Subcutaneous adipose tissue (tissue), 4 donors: ENCODE measurements around the gene RBX1. TPM values are rescaled to one million over a fixed set of nuclear protein-coding genes. Genes with fewer than 3 reads are reported as not detected.

ENCODE experiments used
- total RNA-seq, 4 donors: library from RNA; depleted of rRNA; stranded (reverse); fragments of >200 nt; gene quantifications; one replicate each; pipeline ENCODE4 v1.1.0, GENCODE V29; 2016
- TF ChIP-seq, protein P1 (sequence below): fragments of 450-650 bp; IDR thresholded peaks from one replicate; pipeline ENCODE4 v1.5.1; 2016; ENCODE audit warnings: low read depth, mild to moderate bottlenecking, control low read depth, antibody characterized with exemption, moderate library complexity

RBX1 gene
- total RNA-seq, 4 donors from 2014 or later, result 23.5 to 65.4 (median 40.4) TPM

DNA sequence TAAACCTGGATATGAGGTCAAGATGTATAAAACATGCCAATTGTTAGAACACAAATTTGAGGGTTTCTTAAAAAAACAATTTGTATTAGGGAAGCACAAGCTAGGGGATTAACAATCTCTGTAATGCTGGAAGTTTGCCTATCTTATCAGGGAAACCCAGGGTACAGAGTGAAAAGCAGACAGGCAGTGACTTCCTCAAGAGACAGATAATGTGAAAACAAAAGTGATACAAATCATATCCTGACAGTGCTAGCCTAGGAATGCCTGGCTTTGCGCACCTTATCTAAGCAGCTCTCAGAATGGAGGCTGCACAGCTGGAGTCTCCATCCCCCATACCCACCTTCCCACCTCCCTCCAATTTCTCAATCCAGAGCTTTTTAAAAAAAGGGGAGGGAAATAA, 22.5 kb upstream of the RBX1 start:
- TF ChIP-seq, protein P1, sequence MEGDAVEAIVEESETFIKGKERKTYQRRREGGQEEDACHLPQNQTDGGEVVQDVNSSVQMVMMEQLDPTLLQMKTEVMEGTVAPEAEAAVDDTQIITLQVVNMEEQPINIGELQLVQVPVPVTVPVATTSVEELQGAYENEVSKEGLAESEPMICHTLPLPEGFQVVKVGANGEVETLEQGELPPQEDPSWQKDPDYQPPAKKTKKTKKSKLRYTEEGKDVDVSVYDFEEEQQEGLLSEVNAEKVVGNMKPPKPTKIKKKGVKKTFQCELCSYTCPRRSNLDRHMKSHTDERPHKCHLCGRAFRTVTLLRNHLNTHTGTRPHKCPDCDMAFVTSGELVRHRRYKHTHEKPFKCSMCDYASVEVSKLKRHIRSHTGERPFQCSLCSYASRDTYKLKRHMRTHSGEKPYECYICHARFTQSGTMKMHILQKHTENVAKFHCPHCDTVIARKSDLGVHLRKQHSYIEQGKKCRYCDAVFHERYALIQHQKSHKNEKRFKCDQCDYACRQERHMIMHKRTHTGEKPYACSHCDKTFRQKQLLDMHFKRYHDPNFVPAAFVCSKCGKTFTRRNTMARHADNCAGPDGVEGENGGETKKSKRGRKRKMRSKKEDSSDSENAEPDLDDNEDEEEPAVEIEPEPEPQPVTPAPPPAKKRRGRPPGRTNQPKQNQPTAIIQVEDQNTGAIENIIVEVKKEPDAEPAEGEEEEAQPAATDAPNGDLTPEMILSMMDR, result no peak

DNA sequence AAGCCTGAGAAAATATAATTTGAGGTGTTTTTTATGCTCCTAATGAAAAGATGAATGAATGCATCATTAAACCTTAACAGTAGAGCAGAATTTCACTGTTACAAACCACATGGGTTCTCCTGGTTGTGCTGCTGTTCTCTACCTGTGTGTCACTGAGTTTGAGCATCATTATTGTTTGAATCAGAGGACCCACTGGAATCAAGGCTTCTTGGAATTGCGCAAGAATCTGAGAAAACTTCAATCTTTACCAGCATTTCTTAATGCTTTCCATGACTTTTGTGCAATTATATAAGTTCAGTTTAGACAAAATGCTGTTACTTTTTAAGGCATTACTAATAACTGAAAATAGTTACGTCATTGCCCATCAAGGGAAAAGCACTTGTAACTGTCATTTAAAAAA, 18.8 kb upstream of the RBX1 start:
- TF ChIP-seq, protein P1, result no peak

DNA sequence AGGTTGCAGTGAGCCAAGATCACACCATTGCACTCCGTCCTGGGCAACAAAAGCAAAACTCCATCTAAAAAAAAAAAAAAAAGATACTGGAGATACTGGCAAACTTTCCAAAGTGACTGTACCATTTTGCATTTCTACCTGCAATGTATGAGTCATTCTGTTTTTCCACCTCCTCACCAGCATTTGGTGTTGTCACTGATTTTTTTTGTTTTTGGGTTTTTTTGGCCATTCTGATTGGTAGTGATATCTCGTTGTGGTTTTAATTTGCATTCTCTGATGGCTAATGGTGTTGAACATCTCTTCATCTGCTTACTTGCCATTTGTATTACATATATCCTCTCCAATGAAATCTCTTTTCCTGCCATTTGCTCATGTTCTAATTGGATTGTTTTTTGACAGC, 12.0 kb upstream of the RBX1 start:
- TF ChIP-seq, protein P1, result no peak

DNA sequence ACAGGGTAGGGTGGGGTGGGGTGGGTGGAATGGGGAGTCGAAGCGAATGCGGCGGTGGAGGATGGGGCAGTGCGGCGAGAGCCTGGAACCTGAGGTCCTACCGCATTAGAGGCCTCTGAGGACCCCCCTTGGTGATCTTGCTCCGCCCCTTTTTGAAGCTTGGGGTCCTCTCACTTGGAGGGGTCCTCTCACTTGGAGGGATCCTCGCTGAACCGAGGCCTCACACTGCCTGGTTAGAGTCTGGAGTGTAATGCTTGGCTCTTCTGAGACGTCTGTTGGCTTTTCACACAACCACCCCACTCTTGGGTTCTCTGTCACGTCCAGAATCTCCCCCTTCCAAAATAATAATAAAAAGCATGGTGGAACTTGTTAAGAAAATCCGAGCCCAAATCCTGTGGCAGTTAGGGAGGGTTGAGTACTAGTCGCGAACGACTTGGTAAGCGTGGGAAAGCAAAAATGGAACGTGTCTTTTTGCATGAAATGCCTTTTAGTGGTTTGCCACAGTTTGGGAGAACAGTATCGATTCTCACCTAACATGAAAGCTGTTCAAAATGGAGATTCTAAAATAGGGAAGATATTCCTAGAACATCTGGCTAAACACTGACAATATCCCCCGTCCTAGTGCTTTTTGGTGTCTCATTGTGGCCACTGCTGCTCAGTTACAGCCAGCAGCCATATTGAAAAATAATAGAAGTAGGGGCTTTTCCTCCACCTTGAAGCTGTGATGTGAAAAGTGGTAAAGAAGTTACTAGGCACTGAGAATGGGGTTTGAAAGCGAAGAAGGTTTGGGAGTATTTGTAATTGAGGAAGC, 822 bp downstream of the RBX1 start:
- TF ChIP-seq, protein P1, result no peak

DNA sequence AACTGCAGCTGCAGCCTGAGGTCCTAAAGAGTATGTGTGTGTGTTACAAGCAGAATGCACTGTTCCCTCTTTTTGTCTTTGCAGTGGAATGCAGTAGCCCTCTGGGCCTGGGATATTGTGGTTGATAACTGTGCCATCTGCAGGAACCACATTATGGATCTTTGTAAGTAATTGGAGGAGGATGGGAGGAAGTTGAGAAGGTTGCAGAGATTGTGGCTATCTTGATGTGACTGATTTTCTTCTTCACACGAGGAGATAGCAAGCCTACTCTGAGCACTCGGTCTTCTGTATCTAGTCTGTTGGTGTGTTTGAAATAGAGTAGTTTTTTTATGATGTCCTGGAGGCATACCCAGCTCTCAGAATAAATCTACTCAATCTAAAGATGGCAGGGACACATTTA, 2.3 kb downstream of the RBX1 start:
- TF ChIP-seq, protein P1, result no peak

DNA sequence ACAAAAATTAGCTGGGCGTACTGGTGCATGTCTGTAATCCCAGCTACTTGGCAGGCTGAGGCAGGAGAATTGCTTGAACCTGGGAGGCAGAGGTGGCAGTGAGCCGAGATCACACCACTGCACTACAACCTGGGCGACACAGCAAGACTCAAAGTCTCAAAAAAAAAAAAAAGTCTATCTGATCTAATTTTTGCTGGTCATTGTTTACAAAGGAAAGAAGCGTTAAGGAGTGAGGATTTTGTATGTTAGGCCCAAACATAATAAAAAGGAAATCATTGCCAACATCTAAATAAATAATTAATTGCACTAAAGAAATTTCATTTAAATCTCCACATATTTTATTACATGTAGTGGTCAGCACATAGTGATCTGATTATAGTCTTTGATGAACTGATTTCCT, 2.9 kb downstream of the RBX1 start:
- TF ChIP-seq, protein P1, result no peak

DNA sequence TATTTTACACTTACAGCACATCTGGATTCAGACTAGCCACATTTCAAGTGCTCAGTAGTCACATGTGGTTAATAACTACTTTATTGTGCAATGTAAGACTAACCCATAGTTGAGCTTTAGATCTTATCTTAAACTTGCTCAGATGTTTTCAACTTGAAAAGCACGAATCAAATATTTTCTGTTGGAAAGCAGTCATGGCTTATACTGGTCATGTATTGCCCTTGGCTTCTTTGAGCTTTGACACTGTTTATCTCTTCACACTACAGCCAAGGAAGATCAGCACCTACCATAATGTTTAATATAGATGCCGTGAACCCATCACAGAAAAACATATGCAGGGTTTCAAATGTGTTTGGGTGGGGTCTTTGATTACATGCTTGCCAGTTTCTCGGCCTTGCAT, 4.4 kb downstream of the RBX1 start:
- TF ChIP-seq, protein P1, result no peak
